Upper lobe of left lung (tissue), 4 donors: ENCODE results near the gene EI24.

Experiments
- POLR2A ChIP-seq, 4 donors: fragments of 450-650 bp; IDR thresholded peaks; one replicate each; pipeline ENCODE4 v1.5.1; 2016 to 2017; ENCODE audit warnings: antibody characterized with exemption in 4 of 4, mild to moderate bottlenecking in 2 of 4
- TF ChIP-seq, protein P1 (sequence below), 6 experiments: fragments of 450-650 bp in 4 of 6; fragments of 200-600 bp in 2 of 6; sonication (generic) in 2 of 6; IDR thresholded peaks; one replicate each; pipeline ENCODE4 v1.5.1; 2016 to 2019; ENCODE audit warnings: antibody characterized with exemption in 6 of 6

DNA sequence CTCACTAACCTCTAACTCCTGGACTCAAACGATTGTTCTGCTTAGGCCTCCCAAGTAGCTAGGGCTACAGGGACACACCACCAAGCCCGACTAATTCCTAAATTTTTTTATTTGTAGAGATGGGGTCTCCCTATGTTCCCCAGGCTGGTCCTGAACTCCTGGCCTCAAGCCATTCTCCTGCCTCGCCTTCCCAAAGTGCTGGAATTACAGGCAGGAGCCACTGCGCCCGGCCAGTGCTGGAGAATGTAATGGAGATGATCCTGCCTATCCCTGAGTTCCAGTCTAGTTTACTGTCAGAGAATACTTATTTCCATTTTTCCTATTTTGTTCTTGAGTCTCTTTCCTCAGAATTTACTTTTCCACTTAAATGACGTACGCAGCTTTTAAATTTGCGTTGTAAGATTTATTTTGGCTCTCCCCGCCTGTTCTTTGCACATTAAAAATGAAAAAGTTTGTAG is 55.5 kb downstream of the EI24 start, which contains the start of gene CHEK1:
- no peak for TF ChIP-seq POLR2A (IDR thresholded peaks at IDR 0.05)
- TF ChIP-seq, protein P1, sequence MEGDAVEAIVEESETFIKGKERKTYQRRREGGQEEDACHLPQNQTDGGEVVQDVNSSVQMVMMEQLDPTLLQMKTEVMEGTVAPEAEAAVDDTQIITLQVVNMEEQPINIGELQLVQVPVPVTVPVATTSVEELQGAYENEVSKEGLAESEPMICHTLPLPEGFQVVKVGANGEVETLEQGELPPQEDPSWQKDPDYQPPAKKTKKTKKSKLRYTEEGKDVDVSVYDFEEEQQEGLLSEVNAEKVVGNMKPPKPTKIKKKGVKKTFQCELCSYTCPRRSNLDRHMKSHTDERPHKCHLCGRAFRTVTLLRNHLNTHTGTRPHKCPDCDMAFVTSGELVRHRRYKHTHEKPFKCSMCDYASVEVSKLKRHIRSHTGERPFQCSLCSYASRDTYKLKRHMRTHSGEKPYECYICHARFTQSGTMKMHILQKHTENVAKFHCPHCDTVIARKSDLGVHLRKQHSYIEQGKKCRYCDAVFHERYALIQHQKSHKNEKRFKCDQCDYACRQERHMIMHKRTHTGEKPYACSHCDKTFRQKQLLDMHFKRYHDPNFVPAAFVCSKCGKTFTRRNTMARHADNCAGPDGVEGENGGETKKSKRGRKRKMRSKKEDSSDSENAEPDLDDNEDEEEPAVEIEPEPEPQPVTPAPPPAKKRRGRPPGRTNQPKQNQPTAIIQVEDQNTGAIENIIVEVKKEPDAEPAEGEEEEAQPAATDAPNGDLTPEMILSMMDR (IDR thresholded peaks at IDR 0.05), result no peak
